ENCODE data around the gene RPL23.
"Not testable (repeated sequence)": the region's sequence is repeated elsewhere in the genome, so short reads cannot be mapped to it uniquely, and the experiment has no call there.

The RPL23 gene

DNA sequence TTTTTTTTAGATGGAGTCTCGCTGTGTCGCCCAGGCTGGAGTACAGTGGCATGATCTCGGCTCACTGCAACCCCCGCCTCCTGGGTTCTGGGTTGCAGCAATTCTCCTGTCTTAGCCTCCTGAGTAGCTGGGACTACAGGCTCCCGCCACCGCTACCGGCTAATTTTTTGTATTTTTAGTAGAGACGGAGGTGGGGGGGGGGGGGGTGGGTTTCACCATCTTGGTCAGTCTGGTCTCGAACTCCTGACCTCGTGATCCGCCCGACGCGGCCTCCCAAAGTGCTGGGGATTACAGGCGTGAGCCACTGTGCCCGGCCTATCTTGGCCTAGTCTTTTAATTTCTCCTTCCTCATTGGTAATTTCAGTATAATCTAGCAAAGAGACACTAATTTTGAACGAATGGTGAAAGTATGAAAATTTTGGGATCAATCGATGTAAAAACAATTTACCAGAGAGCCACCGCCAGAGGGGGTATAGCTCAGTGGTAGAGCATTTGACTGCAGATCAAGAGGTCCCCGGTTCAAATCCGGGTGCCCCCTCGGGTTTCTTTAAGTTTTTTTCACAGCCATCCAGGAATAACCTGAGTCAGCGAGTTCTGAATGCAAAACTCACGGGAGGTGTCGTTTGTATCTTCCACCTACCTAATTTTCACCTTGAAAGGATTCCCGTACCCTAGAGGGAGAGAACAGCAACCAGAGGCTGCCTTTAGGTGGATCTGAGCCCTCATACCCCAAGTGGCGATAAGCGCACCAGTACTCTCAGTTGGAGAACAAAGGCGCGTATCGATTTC lies 13.9 kb upstream of the RPL23 start:
- DNase-seq: peak; percentile 77

DNA sequence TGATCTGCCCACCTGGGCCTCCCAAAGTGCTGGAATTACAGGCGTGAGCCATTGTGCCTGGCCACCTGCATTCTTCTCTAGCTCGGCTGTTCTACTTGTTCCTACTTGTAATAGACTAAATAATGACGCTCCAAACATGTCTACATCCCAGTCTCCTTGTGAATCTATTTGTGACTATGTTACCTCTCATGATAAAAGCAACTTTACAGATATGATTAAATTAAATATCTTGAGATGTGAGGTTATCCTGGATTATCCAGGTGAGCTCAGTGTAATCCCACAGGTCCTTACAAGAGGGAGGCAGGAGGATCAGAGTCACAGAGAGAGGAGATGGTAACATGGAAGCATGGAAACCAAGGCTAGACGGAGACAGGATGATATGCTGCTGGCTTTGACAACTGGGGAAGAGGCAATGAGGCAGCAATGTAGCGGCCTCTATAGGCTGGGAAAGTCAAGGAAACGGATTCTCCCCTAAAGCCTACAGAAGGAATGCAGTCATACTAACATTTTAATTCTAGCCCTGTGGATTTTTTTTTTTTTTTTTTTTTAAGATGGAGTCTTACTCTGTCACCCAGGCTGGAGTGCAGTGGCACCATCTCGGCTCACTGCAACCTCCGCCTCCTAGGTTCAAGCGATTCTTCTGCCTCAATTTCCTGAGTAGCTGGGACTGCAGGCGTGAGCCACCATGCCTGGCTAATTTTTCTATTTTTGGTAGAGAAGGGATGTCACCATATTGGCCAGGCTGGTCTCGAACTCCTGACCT lies 11.3 kb upstream of the RPL23 start:
- DNase-seq: no peak

- DNase-seq: no peak
Measured at GRCh38 chr17:38861399-38861843, 7.9 kb upstream of the RPL23 start.

DNA sequence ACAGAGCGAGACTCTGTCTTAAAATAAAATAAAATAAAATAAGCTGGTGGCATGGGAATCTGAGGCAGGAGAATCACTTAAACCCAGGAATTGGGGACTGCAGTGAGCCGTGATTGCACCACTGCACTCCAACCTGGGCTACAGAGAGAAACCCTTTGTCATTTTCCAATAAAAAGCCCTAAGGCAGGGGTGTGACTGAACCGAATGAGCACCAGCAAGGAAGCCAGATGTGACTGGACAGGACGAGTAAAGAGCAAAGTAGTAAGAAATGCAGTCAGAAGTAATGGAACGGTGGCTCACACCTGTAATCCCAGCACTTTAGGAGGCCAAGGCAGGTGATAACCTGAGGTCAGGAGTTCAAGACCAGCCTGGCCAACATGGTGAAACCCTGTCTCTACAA lies 3.8 kb upstream of the RPL23 start:
- no peak for DNase-seq

GRCh38 chr17:38855101-38855714 lies 1.7 kb upstream of the RPL23 start:
- not testable (repeated sequence) for DNase-seq

DNA sequence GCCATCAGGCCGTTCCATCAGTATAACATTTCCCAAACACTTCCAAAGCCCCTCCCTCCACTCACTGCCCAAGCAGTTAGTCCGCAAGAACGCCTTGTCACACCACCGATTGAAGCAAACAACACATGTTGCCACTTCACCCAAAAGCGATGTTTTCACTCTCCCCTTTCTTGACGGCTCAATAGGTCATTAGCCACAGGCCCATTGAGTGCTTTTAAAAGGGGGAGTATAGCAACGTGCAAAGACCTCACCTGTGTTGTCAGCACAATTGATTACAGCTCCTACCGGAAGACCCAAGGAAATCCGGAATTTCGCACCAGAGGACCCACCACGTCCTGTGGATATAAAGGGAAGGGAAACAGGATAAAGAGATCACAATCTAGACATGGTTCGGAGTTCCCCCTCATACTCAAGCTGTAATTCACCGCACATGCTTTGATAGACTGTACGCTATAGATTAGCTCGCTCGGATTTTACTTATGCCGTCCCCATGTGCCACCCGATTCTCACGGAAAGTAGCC lies 690 bp downstream of the RPL23 start:
- no peak for DNase-seq

DNA sequence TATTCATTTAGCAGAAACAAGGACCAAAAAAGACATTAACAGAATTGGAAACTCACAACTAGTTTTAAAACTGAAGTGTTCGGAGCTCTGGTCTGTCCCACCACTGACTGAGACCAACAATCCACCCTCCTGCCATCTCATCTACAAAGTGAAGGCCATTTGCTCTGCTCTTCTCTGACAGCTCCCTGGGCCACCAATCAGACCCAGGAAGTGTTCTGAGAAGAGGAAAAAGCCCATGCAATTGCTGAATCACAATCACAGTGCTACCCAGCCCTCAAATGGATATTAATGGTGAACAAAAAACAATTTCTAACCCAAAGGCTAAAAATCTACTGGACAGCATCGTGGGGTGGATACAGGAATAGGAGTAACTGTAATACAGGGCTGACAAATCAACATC lies 2.1 kb downstream of the RPL23 start:
- no peak for DNase-seq

DNA sequence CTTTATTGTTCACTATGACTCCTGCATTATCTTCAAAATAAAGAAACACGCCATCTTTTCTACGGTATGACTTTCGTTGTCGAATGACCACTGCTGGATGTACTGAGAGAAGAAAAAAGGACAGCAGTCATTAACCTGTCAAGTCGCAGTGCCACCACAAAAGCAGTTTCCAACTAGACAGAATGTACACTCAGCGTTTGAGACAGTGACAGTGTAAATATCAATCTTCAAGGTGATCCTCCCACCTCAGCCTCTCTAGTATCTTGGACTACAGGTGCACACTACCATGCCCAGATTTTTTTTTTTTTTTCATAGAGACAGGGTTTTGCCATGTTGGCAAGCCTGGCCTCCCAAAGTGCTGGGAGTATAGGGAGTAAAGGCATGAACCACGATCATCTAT lies 3.1 kb downstream of the RPL23 start:
- no peak for DNase-seq

DNA sequence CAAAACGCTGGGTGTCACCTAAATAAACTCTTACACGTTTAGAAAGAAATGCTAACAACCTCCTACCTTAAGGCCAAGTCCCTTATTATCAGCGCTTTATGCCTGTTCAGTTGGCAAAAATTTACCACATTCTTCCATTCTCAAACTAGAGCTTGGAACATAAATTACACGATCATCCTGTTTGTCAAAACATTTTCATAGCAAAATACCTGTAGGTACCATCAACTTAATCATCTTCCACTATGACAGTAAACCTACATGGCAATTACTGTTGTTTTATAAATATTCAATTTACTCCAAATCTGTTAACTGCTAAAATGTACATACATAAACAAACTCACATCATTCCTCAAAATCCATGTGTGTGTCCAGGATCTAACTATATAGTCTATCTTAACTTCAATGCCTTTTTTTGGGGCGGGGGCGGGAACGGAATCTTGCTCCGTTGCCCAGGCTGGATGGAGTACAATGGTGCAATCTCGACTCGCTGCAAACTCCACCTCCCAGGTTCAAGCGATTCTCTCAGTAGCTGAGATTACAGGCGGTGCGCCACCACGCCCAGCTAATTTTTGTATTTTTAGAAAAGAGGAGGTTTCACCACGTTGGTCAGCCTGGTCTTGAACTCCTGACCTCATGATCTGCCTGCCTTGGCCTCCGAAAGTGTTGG lies 4.4 kb downstream of the RPL23 start:
- no peak for DNase-seq

- no peak for DNase-seq
Measured at GRCh38 chr17:38848557-38848891, 5.0 kb downstream of the RPL23 start.

DNA sequence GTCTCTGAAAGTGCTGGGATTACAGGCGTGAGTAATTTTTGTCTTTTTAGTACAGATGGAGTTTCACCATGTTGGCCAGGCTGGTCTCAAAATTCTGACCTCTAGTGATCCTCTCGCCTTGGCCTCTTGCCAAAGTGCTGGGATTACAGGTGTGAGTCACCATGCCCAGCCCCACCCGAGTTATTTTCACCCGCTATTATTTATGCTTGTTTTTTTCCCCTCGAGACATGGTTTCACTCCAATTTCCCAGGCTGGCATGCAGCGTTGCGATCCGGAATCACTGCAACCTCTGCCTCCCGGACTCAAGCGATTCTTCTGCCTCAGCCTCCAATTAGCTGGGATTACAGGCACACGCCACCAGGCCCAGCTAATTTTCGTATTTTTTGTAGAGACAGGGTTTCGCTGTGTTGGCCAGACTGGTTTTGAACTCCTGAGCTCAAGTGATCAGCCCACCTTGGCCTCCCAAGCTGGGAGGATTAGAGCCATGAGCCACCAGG lies 9.2 kb downstream of the RPL23 start:
- DNase-seq: no peak

DNA sequence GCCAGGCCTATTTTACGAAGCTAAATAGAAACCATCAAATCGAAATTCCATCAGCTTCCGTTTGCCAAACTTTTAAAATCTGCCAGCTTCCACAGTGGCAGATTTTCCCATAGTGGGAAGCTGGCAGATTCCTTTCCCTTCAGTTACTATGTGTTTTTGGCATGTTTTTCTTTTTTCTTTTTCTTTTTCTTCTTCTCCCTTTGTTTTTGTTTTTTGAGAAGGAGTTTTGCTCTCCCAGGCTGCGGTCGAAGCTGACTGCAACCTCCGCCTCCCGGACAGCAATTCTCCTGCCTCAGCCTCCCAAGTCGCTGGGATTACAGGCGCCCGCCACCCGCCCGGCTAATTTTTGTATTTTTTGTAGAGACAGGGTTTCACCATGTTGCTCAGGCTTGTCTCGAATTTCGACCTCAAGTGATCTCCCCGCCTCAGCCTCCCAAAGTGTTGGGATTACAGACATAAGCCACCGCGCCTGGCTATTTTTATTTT lies 27.7 kb downstream of the RPL23 start:
- DNase-seq: no peak

DNA sequence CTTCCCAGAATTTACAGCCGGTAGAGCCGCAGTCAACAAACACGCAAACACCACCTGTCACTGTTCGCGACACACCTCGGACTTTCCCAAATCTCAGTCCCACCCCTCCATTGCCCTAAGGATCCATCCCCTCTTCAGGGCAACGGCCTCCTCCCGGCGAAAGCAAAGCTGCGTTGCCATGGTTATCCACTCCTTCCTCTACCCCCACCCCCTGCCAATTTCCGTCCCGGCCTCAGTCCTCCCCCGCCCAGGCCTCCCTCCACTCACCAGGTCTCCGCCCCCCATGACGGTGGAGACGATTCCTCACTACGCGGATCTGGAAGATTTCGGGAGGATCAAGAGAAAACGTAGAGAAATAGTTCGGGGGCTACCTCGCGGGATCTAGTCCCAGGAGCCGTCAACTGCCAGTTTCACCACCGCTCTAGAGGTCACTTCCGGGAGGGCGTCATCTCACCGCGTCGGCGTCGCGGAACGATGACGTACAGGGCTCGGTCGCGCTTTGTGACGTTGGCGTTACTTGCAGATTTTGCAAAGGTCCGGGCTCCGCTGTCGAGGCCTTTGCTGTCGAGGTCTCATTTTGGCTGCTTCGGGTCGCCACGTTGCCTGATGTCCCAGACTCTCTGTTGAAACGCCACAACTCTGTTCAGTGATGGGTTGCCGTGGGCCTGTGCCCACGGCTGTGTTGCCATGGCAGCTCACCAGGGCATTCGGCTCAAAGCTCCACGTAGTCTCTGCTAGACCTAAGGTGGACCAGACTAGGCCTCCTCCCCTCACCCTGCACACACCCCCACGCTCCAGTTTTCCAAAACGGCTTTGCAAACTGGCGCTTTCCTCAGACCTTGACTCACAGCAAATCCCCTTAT lies 28.4 kb downstream of the RPL23 start, which contains the start of gene CWC25:
Gene CWC25, minus strand, starts transcription at position 423 of the 863 bp plus-strand sequence. Its CDS starts 138 bp downstream, at position 285.
- peak; percentile 98 for DNase-seq

DNA sequence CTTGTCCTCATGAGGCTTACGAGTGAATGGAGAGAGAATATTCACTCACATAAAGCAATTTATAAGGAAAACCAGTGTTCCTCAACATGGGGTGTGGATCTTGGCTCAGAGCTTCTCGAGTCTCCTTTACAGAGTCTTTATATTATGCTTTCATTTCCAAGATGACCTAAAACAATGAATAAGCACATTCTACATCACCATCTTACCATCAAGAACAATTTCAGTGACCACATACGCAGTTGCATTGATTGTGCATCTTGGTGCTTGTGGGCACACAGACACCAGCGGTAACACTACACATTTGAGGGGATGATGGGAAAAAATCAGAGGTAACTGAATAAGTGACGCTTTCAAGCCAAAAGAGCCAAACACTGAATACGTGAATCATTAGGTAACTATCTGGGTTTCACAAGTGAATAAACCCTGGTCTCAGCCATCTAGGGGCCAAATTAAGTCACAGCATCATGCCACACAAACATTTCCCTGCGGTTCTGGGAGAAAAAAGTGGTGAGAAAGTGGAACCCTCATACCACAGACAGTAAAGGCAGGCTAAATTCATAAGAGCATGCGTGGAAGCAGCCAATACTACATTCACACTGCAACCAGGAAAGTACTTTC lies 37.8 kb downstream of the RPL23 start:
- DNase-seq: no peak

GRCh38 chr17:38809828-38810227 lies 43.7 kb downstream of the RPL23 start:
- no peak for DNase-seq

GRCh38 chr17:38800237-38800760 lies 53.2 kb downstream of the RPL23 start:
- DNase-seq: no peak

- peak; percentile 97 for DNase-seq
Measured at GRCh38 chr17:38799501-38800236, 53.9 kb downstream of the RPL23 start, which contains the start of gene PIP4K2B. TSS of gene PIP4K2B (minus strand) at chr17:38799556. CDS start at chr17:38799424, 132 bp downstream.

DNA sequence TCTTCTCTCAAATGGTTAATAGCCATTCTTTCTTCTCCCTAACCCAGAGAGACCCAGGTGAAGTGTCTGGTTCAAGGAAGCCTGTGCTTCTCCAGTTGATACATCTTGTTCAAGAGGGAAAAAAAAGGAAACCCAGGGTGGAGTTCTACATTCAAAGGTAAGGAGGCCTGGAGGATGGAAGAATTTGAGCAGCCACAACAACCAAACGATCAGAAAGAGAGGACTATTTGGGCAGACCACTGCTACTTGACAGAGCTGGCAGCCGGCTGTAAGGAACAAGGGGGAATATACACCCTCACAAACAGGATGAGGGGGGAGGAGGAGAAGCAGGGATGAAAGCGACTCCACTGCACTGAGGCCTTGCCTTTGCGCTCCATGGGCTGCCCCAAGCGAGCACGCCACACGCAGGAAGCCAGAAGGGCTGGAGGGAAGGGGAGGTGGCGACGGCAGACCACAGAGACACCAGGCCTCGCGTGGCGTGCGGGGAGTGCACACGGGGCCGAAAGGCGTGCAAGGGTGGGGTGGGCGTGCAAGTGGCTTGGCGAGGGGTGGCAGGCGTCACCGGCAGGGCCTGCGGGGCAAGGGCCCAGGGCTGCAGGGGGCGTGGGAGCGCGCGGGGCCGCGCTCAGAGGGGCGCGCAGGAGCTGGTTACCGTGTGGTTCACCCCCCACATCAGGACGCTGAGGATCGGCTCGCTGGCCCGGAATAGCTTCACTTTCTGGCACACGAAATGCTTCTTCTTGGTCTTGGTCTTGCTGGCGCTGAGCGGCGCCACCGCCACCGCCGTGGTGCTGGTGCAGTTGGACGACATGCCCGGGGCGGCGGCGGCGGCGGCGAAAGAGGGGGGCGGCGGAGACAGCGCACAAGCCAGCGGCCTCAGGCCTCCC lies 54.7 kb downstream of the RPL23 start:
- DNase-seq: peak; percentile 65

Data from right hindlimb (tissue), 1 donor.